ENCODE data around the gene IL4. TPM values are rescaled to one million over a fixed set of nuclear protein-coding genes. Genes with fewer than 3 reads are reported as not detected.
"Not testable (repeated sequence)": the region's sequence is repeated elsewhere in the genome, so short reads cannot be mapped to it uniquely, and the experiment has no call there.

Gene IL4
- not detected for total RNA-seq

DNA sequence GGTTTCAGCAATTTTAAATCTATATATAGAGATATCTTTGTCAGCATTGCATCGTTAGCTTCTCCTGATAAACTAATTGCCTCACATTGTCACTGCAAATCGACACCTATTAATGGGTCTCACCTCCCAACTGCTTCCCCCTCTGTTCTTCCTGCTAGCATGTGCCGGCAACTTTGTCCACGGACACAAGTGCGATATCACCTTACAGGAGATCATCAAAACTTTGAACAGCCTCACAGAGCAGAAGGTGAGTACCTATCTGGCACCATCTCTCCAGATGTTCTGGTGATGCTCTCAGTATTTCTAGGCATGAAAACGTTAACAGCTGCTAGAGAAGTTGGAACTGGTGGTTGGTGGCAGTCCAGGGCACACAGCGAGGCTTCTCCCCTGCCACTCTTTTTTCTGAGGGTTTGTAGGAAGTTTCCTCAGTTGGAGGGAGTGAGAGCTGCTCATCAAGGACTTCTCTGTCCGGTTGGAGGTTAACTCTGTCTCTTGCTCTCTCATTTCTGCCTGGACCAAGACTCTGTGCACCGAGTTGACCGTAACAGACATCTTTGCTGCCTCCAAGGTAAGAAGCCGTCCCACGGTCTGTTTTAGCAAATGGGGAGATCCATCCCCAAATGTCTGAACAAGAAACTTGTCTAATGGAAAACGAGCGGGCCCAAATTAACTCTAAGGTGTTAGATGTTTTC is at the start of gene IL4:
IL4 (plus strand) TSS at position 51 of the 692 bp plus-strand sequence; CDS start at position 113, 62 bp downstream.
- TF ChIP-seq, protein P1, sequence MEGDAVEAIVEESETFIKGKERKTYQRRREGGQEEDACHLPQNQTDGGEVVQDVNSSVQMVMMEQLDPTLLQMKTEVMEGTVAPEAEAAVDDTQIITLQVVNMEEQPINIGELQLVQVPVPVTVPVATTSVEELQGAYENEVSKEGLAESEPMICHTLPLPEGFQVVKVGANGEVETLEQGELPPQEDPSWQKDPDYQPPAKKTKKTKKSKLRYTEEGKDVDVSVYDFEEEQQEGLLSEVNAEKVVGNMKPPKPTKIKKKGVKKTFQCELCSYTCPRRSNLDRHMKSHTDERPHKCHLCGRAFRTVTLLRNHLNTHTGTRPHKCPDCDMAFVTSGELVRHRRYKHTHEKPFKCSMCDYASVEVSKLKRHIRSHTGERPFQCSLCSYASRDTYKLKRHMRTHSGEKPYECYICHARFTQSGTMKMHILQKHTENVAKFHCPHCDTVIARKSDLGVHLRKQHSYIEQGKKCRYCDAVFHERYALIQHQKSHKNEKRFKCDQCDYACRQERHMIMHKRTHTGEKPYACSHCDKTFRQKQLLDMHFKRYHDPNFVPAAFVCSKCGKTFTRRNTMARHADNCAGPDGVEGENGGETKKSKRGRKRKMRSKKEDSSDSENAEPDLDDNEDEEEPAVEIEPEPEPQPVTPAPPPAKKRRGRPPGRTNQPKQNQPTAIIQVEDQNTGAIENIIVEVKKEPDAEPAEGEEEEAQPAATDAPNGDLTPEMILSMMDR (IDR thresholded peaks at IDR 0.05) = no peak
- Histone ChIP-seq H3K4me3 (peak within 1 kb of the TSS; percentile 63), H3K27me3 (replicated peaks; ENCODE audit: insufficient read depth) (no peaks in the 10 kb centered on the region), H3K9me3 (no peaks in the 10 kb centered on the region), H3K27ac (peak within 1 kb of the TSS; percentile 88 to 91), H3K36me3 (no peaks in the 10 kb centered on the region), H3K4me1 (ENCODE audit: control insufficient read depth in 1 of 2, low read depth in 2 of 2) (peaks cover 6 to 40% of the 10 kb centered on the region in 2 donors)
- ATAC-seq (ENCODE audit: insufficient number of reproducible peaks, low FRiP score, low read depth) (no peak), DNase-seq (ENCODE audit: low spot score) (no peak)

DNA sequence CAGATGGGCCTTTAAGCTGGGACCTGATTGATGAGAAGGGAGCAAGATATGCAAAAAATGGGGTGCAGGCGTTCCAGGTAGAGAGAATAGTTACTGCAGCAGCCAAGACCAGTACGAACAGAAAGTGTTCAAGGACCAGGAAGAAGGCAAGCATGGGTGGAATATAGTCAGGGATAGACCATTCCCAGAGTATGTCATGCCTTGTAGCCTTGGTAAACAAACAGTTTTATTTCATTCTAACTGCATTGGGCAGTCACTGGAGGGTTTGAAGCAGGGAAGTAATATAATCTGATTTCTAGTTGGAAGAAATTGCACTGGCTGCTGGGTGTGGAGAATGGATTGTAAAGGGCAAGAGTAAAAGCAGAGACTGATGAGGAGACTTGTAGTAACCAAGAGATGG is 46.3 kb upstream of the IL4 start:
- H3K27me3 ChIP-seq (replicated peaks; ENCODE audit: insufficient read depth) = no peaks in the 10 kb centered on the region
- no peaks in the 10 kb centered on the region for H3K9me3 ChIP-seq
- no peak overlapping the region for H3K27ac ChIP-seq
- TF ChIP-seq, protein P1 (IDR thresholded peaks at IDR 0.05) = no peak
- ATAC-seq (ENCODE audit: insufficient number of reproducible peaks, low FRiP score, low read depth) (no peak), DNase-seq (ENCODE audit: low spot score) (no peak)
- H3K36me3 ChIP-seq = no peaks in the 10 kb centered on the region
- no peaks in the 10 kb centered on the region for H3K4me1 ChIP-seq (ENCODE audit: control insufficient read depth in 1 of 2, low read depth in 2 of 2)
- H3K4me3 ChIP-seq = no peak overlapping the region

DNA sequence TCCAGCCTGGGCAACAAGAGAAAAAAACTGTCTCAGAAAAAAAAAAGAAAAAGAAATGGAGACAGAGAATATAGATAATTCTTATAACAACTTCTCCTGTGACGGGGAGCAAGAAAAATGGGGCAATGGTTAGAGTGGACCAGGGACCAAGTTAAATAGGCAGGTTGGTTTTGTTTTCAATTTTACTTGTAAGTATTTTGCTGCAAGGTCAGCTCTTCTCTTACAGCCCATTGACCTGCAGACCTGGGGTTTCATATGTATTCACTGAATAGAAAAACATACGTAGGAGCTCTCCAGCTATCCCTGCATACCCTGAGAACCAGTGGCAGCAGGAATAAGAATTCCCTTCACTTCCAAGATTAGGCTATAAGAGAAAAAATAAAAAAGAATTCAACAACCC is 45.0 kb upstream of the IL4 start:
- Histone ChIP-seq H3K9me3 (no peaks in the 10 kb centered on the region), H3K27ac (no peak overlapping the region), H3K36me3 (no peaks in the 10 kb centered on the region), H3K27me3 (replicated peaks; ENCODE audit: insufficient read depth) (no peaks in the 10 kb centered on the region), H3K4me3 (no peak overlapping the region), H3K4me1 (ENCODE audit: control insufficient read depth in 1 of 2, low read depth in 2 of 2) (no peaks in the 10 kb centered on the region)
- DNase-seq (ENCODE audit: low spot score) = no peak
- TF ChIP-seq, protein P1 (IDR thresholded peaks at IDR 0.05) = no peak
- ATAC-seq (ENCODE audit: insufficient number of reproducible peaks, low FRiP score, low read depth) = no peak

DNA sequence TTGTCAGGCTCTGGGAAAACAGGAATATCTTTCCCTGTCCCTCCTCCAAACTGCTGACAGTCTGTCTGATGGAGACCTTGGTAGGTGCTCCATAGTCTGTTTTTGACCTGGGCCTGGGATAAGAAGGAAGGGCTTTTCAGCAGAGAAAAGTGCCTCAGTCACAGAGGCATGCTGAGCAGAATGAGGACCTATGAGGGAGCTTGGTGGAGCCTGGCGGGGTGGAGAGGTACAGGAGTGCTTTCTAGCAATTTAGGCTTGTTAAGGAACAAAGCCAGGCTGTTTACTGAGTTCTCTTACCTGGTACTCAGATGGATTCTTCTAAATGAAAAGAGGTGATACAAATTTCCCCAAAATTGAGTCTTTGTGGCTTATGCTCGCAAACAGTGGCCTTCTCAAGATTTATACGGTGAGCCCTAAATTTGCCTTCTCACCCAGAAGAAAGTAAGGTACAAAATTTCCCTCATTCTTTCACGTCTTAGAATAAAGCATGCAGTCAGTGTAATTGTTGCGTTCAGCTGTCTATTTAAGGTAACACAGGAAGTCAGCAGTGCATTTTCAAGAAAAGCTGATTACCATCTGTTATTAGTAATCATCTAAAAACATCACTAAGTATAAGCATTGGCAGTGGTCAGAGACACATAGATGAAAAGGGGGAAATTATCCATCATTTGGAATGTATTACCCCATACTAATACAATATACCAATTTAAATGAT is 44.4 kb upstream of the IL4 start:
- Histone ChIP-seq H3K4me1 (ENCODE audit: control insufficient read depth in 1 of 2, low read depth in 2 of 2) (no peaks in the 10 kb centered on the region), H3K36me3 (no peaks in the 10 kb centered on the region)

DNA sequence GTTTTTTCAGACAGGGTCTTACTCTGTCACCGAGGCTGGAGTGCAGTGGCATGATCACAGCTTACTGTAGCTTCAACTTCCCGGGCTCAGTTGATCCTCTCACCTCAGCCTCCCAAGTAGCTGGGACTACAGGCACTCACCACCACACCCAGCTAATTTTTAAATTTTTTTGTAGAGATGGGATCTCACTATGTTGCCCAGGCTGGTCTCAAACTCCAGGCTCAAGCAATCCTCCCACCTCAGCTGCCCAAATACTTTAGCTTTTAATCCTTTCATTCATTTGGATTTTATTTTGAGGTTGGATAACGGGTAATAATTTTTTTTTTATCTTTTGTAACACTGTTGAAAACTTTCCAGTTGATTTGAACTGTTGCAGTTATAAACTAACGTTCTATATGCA is 40.2 kb upstream of the IL4 start:
- not testable (repeated sequence) for ATAC-seq (ENCODE audit: insufficient number of reproducible peaks, low FRiP score, low read depth)
- H3K36me3 ChIP-seq = peaks cover 14% of the 10 kb centered on the region

More for the DNA sequence above, 44.4 kb upstream of the IL4 start:
- Histone ChIP-seq H3K27ac (no peak overlapping the region), H3K27me3 (replicated peaks; ENCODE audit: insufficient read depth) (no peaks in the 10 kb centered on the region), H3K4me3 (no peak overlapping the region), H3K9me3 (no peaks in the 10 kb centered on the region)
- DNase-seq (ENCODE audit: low spot score) (no peak), ATAC-seq (ENCODE audit: insufficient number of reproducible peaks, low FRiP score, low read depth) (no peak)
- TF ChIP-seq, protein P1 (IDR thresholded peaks at IDR 0.05) = no peak

More for the DNA sequence above, 40.2 kb upstream of the IL4 start:
- not testable (repeated sequence) for H3K27ac ChIP-seq; H3K4me1 ChIP-seq (ENCODE audit: control insufficient read depth in 1 of 2, low read depth in 2 of 2); H3K27me3 ChIP-seq (replicated peaks; ENCODE audit: insufficient read depth); H3K4me3 ChIP-seq; H3K9me3 ChIP-seq; DNase-seq (ENCODE audit: low spot score)

All from thoracic aorta (tissue), 2 donors.